NCI-H146 (cell line): Measurements from ENCODE around the gene HSPB8.

Source experiments
- DNase-seq: peaks from one replicate; lab custom pipeline; 2025; lab: John Stamatoyannopoulos, UW

The HSPB8 gene

DNA sequence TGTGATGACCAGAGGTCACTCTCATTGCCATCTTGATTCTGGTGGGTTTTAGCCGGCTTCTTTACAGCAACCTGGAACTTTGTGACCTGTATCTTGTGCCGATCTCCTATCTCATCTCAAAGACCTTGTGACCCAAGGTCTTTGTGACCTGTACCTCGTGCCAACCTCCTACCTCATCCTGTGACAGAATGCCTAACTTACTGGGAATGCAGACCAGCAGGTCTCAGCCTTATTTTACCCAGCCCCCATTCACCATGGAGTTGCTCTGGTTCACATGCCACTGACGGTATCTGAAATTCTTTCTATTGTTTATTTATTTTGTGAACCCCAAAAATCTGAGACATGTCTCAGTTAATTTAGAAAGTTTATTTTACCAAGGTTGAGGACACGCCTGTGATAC, 7.4 kb upstream of the HSPB8 start:
- no peak for DNase-seq

DNA sequence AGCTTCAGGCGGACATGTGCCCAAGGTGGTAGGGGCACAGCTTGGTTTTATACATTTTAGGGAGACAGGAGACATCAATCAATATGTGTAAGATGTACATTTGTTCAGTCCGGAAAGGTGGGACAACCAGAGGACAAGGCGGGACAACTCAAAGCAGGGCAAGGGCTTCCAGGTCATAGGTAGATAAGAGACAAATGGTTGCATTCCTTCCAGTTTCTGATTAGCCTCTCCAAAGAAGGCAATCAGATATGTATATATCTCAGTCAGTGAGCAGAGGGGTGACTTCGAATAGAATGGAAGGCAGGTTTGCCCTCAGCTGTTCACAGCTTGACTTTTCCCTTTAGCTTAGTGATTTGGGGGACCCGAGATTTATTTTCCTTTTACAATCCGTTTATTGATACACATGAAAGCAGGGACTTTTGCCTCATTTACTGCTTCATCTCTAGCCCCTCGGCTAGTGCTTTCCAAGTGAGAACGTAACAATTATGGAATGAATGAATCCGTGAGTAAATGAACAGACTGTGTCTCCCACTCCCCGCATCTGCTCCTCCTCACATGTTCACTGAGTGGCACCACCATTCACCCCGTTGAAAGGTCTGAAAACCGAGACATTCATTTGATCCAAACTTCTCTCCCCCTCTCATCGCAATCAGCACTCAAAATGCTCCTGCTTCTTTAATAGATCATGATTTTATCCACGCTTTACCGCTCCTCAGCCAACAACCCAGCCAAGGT, 6.9 kb upstream of the HSPB8 start:
- no peak for DNase-seq

DNA sequence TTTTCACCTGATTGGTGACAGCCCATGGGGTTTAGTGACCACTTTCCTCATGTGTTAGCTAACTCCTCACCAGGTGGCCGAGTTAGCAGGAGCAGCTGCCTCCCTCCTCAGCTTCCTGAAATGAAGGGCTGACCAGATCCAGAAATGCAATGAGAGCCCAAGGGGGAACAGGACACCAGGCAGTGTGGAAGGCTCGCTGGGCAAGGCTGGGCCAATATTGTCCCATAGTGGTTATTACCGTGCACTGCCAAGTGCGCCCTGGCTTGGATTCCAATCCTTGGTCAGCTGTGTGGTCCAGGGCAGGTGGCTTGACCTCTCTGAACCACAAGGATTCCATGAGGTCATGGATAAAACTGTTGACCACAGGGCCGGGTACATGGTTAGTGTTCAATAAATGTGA, 3.6 kb upstream of the HSPB8 start:
- DNase-seq, result no peak

DNA sequence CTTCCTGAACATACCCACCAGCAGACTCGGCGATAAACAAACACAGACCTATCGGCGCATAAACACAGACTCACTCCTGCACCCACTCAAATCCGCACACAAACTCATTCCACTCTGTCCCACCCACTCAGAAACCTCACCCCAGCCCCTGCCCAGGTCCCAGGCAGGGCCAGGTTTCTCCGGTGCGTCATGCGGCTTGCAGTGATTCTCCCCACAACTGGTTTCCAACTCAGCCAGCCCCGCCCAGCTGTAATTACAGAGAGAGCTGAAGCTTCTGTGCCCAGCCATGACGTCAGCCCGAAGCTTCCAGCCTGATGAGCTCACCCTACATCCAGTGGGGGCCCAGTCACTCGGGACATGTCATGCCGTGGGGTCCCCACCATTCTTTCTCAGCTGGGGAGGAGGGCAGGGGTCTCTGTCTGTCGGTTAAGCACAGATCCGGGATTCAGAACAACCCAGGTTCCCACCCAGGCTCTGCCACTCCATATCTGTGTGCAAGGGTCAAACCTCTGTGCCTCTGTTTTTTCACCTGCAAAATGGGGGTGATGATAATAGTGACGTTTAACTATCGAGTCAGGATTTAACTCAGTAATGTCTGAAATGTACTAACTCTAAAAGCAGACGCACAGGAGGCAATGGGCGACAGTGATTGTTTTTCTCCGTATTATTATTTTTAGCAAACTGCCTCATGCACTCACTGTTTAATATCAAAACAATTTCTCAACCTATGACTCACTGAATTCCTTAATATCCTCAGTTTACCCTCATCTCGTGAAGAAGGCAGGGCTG, 2.3 kb upstream of the HSPB8 start:
- DNase-seq, result peak; percentile 84

DNA sequence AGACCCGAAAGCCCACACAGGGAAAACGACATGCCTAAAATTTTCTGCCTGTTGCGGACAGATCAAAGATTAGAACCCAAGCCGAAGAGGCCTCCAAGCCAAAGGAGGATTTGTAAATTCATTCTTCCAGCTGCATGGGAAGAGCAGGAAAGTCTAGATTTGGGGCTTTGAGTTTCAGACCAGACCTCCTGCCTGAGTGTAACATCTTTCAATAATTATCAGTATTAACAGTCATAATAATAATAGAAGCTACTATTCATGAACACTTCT, 1.7 kb upstream of the HSPB8 start:
- DNase-seq, result no peak

DNA sequence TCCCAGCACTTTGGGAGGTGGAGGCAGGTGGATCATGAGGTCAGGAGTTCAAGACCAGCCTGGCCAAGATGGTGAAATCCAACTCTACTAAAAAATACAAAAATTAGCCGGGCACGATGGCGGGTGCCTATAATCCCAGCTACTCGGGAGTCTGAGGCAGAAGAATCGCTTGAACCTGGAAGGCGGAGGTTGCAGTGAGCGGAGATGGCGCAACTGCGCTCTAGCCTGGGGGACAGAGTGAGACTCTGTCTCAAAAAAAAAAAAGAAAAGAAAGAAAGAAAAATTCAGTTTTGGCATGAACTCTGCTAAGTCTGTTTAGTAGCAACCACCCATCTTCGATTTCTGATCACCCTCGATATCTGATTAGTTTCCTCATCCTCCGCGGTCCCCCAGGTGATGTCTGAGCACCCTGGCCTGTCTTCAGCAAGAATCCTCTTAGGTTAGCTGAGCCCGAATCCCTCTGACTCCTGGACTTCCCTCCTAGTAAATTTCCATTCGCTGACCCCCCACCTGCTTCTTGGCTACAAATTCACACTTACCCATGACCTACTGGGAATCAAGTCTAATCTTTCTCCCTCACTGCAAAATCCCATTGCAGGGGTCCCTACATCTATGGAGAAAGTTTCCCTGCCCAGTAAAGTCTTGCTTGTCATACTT, 879 bp upstream of the HSPB8 start:
- no peak for DNase-seq

DNA sequence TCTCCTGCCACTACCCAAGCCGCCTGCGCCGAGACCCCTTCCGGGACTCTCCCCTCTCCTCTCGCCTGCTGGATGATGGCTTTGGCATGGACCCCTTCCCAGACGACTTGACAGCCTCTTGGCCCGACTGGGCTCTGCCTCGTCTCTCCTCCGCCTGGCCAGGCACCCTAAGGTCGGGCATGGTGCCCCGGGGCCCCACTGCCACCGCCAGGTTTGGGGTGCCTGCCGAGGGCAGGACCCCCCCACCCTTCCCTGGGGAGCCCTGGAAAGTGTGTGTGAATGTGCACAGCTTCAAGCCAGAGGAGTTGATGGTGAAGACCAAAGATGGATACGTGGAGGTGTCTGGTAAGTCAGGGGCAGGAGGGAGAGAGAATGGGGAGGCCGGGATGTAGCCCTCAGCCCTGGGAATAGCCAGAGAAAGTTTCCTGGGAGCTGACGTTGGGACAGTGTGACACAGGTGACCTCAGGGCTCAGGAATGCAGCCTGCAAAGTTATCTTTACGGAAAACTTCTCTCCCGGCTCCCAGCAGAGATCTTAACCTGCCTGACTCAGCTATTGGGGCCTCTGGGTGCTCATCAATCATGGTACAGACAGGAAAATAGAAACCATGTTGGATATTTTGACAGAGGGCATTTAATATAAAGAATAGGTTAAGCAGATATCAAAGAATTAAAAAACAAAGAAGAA, 747 bp downstream of the HSPB8 start:
- DNase-seq, result no peak

DNA sequence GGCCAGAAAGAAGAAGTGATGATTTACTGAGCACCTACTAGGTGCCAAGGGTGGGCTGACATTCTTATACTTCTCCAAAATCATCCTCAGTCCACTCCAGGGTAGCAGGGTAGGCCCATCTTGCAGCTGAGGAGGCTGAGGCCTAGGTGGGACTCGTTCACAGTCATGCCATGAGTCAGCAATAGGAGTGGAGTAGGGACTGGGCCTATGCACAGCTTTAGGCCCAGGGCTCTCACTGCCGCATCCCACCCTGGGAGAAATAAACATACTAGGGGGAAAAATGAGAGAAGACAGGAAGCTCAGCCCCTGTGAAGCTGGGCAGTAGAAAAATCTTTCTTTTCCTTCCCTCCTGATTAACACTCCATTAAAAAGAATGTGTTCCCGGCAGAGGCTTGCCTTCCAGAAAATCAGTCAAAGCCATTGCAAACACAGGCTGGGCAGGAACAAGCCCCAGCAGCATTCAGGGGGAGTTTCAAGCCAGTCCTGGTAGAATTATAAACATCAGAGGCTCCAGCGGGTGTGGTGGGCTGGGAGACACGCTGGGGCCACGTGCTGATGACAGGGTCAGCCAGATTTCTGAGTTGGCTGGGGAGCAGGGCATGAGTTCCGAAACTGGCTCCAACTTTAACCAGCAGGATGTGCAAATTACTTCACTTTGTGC, 1.8 kb downstream of the HSPB8 start:
- no peak for DNase-seq

DNA sequence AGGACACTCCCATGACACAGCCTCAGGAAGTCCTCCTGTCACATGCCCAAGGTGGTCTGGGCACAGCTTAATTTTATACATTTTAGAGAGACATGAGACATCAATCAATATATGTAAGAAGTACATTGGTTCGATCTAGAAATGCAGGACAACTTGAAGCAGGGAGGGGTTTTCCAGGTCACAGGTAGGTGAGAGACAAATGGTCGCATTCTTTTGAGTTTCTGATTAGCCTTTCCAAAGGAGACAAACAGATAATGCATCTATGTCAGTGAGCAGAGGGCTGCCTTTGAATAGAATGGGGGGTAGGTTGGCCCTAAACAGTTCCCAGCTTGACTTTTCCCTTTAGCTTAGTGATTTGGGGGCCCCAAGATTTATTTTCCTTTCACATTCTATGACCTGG, 2.5 kb downstream of the HSPB8 start:
- DNase-seq, result no peak

DNA sequence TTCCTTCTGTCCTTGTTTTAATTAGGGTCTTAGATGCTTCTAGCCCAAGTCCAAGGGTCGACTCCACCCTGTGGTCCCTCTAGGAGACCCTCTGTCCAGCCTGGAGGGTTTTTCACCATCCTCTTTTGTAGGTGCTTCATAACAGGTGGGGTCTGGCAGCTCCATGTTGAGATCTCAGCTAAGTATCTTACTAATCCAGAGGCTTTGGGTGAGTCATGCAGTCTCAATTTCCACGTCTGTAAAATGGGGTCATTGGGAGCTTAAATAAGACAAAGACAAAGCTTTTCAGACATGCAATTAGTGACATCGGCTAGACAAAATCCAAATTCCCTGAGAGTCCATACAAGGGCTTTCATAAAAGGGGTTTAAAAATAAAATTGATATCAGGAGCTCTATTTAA, 3.2 kb downstream of the HSPB8 start:
- DNase-seq, result no peak

DNA sequence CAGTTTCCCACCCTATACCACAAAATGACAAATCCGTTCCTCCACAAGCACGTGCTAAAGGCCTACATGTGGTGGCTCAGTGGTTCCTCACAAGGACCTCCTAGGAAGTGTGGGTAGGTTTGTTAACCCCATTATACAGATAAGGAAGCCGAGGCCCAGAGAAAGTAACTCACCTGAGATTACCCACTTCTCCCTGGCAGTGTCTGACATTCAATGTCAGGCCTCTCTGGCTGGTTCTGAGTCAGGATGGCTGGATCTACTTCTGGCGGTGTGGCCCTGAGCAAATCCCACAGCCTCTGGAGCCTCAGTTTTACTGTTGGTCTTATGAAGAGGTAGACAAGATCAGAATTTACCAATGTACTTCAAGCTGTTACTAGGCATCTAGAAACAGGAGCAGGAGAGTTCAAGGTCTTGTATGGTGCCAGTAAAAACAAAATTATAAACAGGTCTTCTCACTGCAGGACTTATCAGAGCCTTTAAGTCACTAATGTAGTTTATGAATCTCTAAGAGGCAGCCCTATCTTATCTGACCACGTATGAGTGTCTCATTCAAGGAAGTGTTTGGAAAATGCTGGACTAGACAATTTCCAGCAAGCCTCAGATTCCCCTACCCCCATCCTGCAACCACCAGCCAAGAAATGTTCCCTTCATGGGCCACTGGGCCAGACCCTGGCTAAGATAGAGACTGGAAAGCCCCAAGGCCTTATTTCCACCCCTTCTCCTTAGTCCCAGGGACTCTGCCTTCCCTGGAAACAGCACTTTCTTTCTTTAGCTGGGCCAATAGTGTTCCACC, 4.2 kb downstream of the HSPB8 start:
- DNase-seq, result no peak

DNA sequence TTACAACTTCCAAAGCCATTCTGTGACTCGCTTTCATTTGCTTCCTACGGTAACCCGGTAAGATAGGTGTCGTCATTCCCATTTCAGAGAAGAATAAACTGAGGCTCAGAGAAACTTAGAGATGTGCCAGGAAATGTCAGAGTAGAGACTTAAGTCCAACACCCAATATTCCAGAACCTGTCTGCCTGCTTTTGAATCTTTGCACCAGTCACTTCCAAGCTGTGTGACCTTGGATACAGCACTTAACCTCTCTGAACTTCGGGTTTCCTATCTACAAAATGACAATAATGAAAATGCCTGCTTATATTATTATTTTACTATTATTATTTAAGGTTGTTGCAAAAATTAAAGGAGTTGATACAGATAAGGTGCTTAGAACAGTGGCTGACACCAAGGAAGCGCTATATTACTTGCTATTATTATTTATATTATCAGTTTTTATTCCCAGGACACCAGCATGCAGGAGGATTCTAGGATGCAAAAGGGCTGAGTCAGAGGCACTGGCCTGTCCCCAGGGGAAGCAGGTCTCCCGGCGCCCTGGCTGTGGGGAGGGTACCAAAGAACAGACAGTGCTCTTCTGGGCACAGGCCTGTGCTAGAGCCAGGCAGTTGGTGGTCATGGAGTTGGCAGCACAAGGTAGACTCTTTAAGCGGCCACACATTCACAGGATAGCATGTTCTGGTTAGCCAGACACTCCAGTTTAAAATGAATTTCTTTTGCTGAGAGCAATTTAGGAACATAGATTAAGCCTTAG, 5.4 kb downstream of the HSPB8 start:
- DNase-seq, result no peak

DNA sequence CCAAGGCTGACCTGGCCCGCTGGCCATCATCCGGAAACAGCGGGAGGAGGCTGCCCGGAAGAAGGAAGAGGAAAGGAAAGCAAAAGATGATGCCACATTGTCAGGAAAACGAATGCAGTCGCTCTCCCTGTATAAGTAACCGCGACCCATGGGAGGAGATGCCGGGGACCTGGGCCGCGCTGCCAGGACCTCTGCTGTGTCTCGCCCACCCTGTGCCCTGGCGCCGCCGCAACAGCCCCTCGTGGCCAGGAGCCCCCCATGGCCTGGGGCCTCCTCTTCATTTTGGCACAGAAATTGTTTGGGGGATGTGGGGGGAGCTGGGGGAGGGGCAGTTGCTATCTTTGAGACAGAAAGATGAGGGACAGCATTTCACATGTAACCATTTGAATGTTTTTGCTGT, 16.5 kb downstream of the HSPB8 start:
- no peak for DNase-seq

DNA sequence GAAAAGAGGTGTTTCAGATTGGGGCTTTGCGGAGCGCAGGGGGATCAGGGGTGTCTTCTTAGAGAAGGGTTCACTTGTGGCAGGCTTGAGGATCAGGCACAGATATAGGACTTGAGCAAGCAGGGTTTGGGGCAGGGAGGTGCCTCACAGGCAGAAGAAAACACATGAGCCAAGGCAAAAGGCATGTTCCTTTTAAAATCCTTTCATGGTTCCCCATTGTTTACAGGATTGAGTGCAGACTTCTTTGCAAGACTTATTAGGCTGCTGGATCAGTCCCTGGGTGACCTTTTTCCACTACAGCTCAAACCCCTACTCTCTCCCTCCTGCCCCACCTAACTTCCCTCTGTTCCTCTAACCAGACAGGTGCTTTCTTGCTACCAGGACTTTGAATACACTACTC, 19.7 kb downstream of the HSPB8 start:
- no peak for DNase-seq

DNA sequence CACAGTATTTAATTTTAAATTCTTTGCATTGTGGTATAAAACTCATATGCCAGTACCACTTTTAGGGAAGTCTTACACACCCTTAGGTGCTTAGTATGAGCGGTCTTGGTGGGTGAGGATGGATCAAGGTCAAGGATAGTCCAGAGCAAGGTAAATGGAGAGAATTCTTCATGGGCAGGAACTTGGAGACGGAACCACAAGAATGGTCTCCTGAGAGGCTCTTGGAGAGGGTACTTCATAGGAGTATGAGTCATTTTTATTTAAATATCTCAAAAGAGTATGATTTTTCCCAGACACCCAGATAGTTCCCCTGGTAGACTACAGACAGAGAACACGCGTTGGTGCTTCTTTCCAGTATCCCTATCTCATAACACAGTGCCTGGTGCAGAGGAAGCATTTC, 21.9 kb downstream of the HSPB8 start:
- no peak for DNase-seq

DNA sequence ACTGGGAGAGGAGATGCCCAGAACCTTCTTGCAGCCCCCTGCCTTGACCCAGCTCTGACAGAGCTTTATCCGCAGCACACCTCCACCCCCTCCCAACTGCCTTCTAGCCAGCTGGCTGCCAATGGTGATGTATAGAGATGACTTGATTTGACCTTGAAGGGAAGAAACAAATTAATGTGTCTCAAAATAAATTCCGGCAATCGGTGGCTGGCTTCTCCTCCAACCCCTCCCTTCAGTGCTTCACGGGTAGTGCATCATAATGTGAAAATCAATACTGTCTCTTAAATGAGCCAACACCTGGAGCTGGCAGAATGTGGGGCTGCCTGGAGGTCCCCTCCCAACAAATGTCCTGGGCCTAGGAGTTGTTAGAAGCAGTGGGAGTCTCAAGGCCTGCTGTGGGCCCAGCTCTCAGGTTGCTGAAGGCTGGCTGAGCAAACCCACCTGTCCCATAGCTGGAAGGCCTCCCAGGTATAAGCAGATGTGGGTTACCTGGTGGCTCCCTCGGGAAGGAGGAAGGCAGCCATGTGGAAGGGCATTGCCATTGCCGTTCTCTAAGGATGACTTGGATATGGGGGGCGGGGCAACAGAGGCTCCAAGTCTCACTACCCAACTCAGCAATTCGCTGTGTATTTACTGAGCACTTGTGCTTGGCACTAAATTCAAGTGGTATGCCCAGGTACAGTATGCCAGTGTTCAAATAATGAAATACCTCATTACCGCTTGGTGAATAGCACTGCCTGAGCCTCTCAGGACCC, 23.2 kb downstream of the HSPB8 start:
- peak; percentile 94 for DNase-seq

DNA sequence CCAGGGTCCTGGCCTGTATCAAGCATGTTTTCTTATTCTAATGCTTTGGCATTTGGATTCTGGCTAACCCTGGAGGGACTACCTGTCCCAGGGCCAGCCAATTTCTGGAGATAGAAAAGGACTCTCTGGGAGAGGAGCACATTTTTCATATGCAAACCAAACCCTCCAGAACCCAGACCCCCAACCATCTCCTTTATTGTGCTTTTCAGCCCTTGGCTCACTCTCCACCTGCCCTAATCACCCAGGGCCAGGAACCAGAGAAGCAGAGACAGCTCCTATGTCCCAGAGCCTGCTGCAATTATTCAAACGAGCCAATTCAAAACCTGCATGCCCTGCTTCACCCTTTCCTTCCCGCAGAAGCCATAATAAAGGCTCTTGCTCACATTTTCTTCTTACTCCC, 23.8 kb downstream of the HSPB8 start:
- DNase-seq, result peak; percentile 22

DNA sequence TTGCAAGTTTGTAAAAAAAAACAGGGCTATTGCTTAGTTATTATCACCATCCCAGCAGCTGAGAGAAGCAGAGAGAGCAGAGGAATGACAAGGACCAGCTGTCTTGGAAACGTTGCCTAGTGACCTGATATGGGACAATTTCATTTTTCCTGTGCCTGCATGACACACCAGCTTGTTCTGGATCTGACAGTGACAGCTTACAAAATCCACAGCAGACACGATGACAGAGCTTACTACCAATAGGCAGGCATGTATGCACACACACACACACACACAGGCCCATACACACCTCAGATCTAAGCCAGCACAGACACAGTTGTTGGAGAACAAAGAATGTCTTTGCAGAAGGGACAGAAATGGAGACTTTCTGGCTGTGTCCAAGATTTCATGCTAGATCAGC, 25.4 kb downstream of the HSPB8 start:
- DNase-seq, result no peak

DNA sequence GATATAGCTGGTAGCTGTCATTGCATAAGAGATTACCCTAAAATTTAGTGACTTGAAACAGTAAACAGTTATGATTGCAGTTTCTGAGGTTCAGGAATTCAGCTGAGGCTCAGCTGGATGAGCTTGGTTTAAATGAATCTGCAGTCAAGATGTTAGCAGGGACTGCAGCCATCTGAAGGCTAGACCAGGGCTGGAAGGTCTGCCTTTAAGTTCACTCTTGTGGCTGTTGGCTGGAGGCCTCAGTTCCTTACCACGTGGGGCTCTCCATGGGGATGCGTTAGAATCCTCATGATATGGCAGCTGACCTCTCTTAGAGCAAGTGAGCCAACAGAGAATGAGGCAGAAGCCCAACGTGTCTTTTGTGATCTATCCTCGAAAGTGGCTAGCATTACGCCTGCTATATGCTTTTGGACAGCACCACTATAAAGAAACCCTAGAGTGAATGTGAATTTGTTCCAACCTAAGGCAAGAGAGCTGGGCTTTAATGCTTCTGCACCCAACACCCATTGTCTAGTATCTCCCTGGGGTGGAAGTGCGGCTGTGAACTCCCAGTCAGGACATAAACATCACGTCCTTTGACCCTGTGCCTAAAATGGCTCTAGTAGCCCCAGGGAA, 26.0 kb downstream of the HSPB8 start:
- no peak for DNase-seq
